A673 (cell line): ENCODE data around the gene C4A. TPM values are rescaled to one million over a fixed set of nuclear protein-coding genes. Genes with fewer than 3 reads are reported as not detected.

Experiments
- BruUV-seq: library from RNA; stranded (reverse); fragments of 400-500 nt; replicated peaks from 2 replicates; lab custom pipeline; 2021; lab: Mats Ljungman, UMichigan
- CTCF ChIA-PET: fragments of 300-600 bp; sonication (Branson Sonifier 250); formaldehyde crosslinking; loops from one replicate; lab custom pipeline; 2022; ENCODE audit warnings: antibody characterized with exemption; lab: Charles Lee
- POLR2A ChIA-PET: fragments of 300-600 bp; sonication (Branson Sonifier 250); formaldehyde crosslinking; loops from one replicate; lab custom pipeline; 2022; ENCODE audit warnings: antibody characterized with exemption; ENCODE audit not compliant: low non-redundant PET; lab: Charles Lee
- DNase-seq: peaks from one replicate; pipeline ENCODE4 v3.0.0-alpha.2; 2015; ENCODE audit warnings: low spot score
- H3K27ac ChIP-seq: fragments of 200-600 bp; sonication (generic); 2 replicates; pipeline ENCODE4 v1.5.1; 2016; ENCODE audit warnings: mixed run types, low read depth, mild to moderate bottlenecking, mixed read lengths, antibody characterized with exemption, low read length; ENCODE audit not compliant: poor library complexity, severe bottlenecking
- H3K27me3 ChIP-seq: fragments of 200-600 bp; sonication (generic); replicated peaks from 2 replicates; pipeline ENCODE4 v1.6.1; 2017; ENCODE audit warnings: mixed run types, low read depth, mild to moderate bottlenecking, mixed read lengths, antibody characterized with exemption, low read length; ENCODE audit not compliant: insufficient read depth, poor library complexity
- H3K36me3 ChIP-seq: fragments of 200-600 bp; sonication (generic); 2 replicates; pipeline ENCODE4 v1.6.1; 2016; ENCODE audit warnings: mixed run types, mild to moderate bottlenecking, mixed read lengths, antibody characterized with exemption, low read length; ENCODE audit not compliant: insufficient read depth, poor library complexity, severe bottlenecking
- H3K4me1 ChIP-seq: fragments of 200-600 bp; sonication (generic); 2 replicates; pipeline ENCODE4 v1.6.1; 2017; ENCODE audit warnings: mixed run types, mild to moderate bottlenecking, mixed read lengths, antibody characterized with exemption, low read length; ENCODE audit not compliant: insufficient read depth, poor library complexity, severe bottlenecking
- H3K4me3 ChIP-seq: fragments of 200-600 bp; sonication (generic); 2 replicates; pipeline ENCODE4 v1.5.1; 2016; ENCODE audit warnings: low read depth, mixed run types, mild to moderate bottlenecking, mixed read lengths, low read length; ENCODE audit not compliant: poor library complexity, severe bottlenecking
- H3K9me3 ChIP-seq: fragments of 200-600 bp; sonication (generic); 2 replicates; pipeline ENCODE4 v1.6.1; 2016; ENCODE audit warnings: mixed run types, low read depth, mild to moderate bottlenecking, mixed read lengths, antibody characterized with exemption, low read length; ENCODE audit not compliant: poor library complexity, severe bottlenecking
- EZH2 ChIP-seq: fragments of 200-600 bp; sonication (generic); IDR thresholded peaks from 2 replicates; pipeline ENCODE4 v1.6.1; 2017; ENCODE audit warnings: borderline replicate concordance, low read depth, mild to moderate bottlenecking, mixed read lengths, antibody characterized with exemption, low read length; ENCODE audit not compliant: poor library complexity, severe bottlenecking
- intact Hi-C: fragments of 100-400 bp; cut with micrococcal nuclease; formaldehyde crosslinking; loops from one replicate; pipeline ENCODE4 v1.10.0; 2022; ENCODE audit not compliant: unreplicated experiment
- total RNA-seq: library from RNA; stranded (reverse); gene quantifications from 2 replicates; pipeline ENCODE4 v1.2.3, GENCODE V29; 2021
- TF ChIP-seq, protein P1 (sequence below): fragments of 300-800, 200-600 bp; sonication (generic); conservative IDR thresholded peaks from 2 replicates; pipeline ENCODE4 v1.5.1; 2017; ENCODE audit warnings: low read depth, mild to moderate bottlenecking, antibody characterized with exemption, low read length, moderate library complexity, mixed read lengths

C4A gene
- total RNA-seq, 1 experiment from 2014 or later: 4.6 TPM

- Histone ChIP-seq H3K9me3 (no peaks in the 10 kb centered on the region), H3K36me3 (no peaks in the 10 kb centered on the region), H3K4me3 (no peak overlapping the region), H3K4me1 (no peaks in the 10 kb centered on the region), H3K27me3 (no peaks in the 10 kb centered on the region), H3K27ac (no peak overlapping the region)
- DNase-seq: no peak
- POLR2A ChIA-PET: no interaction called here
- intact Hi-C loops: no loop called here
- CTCF ChIA-PET: interaction anchor here (0.6 kb wide), 1 partner anchor 310 kb away, joined by 3 read pairs; no protein-coding TSS in a partner anchor
- TF ChIP-seq, protein P1, sequence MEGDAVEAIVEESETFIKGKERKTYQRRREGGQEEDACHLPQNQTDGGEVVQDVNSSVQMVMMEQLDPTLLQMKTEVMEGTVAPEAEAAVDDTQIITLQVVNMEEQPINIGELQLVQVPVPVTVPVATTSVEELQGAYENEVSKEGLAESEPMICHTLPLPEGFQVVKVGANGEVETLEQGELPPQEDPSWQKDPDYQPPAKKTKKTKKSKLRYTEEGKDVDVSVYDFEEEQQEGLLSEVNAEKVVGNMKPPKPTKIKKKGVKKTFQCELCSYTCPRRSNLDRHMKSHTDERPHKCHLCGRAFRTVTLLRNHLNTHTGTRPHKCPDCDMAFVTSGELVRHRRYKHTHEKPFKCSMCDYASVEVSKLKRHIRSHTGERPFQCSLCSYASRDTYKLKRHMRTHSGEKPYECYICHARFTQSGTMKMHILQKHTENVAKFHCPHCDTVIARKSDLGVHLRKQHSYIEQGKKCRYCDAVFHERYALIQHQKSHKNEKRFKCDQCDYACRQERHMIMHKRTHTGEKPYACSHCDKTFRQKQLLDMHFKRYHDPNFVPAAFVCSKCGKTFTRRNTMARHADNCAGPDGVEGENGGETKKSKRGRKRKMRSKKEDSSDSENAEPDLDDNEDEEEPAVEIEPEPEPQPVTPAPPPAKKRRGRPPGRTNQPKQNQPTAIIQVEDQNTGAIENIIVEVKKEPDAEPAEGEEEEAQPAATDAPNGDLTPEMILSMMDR: no peak
- TF ChIP-seq EZH2: no peak
- no TSS peak for BruUV-seq
These were observed 46.0 kb upstream of the C4A start for GRCh38 chr6:31935823-31936222.

- TF ChIP-seq EZH2: no peak
- TF ChIP-seq, protein P1: no peak
- BruUV-seq: no TSS peak
- H3K27ac ChIP-seq: no peak overlapping the region
- H3K27me3 ChIP-seq: no peaks in the 10 kb centered on the region
- POLR2A ChIA-PET: no interaction called here
- no peaks in the 10 kb centered on the region for H3K9me3 ChIP-seq
- H3K36me3 ChIP-seq: no peaks in the 10 kb centered on the region
- H3K4me1 ChIP-seq: no peaks in the 10 kb centered on the region
- no peak for DNase-seq
- intact Hi-C loops: no loop called here
- H3K4me3 ChIP-seq: no peak overlapping the region
- CTCF ChIA-PET: no interaction called here
These were observed 41.6 kb upstream of the C4A start for GRCh38 chr6:31940256-31940664.

GRCh38 chr6:31943742-31944141, 38.1 kb upstream of the C4A start:
- H3K4me1 ChIP-seq: no peaks in the 10 kb centered on the region
- no peak for TF ChIP-seq EZH2
- TF ChIP-seq, protein P1: no peak
- no peak overlapping the region for H3K4me3 ChIP-seq
- ChIA-PET CTCF (no interaction called here), POLR2A (no interaction called here)
- H3K9me3 ChIP-seq: no peaks in the 10 kb centered on the region
- H3K36me3 ChIP-seq: no peaks in the 10 kb centered on the region
- no TSS peak for BruUV-seq
- DNase-seq: no peak
- no peaks in the 10 kb centered on the region for H3K27me3 ChIP-seq
- intact Hi-C loops: no loop called here
- H3K27ac ChIP-seq: no peak overlapping the region
